ENCODE measurements around the gene CTNNA2.

Gene CTNNA2

GRCh38 chr2:80499095-80499494 is 986.2 kb downstream of the CTNNA2 start:
- DNase-seq (ENCODE audit: low read depth) = no peak

- DNase-seq (ENCODE audit: low read depth) = no peak
Measured at GRCh38 chr2:80501874-80502624, 989.2 kb downstream of the CTNNA2 start.

- no peak for DNase-seq (ENCODE audit: low read depth)
Measured at GRCh38 chr2:80506563-80506962, 993.7 kb downstream of the CTNNA2 start.

GRCh38 chr2:80510716-80511115 is 997.9 kb downstream of the CTNNA2 start:
- DNase-seq (ENCODE audit: low read depth) = no peak

- no peak for DNase-seq (ENCODE audit: low read depth)
Measured at GRCh38 chr2:80515964-80516363, 1003.1 kb downstream of the CTNNA2 start.

- DNase-seq (ENCODE audit: low read depth) = no peak
Measured at GRCh38 chr2:80517316-80517715, 1004.5 kb downstream of the CTNNA2 start.

- DNase-seq (ENCODE audit: low read depth) = no peak
Measured at GRCh38 chr2:80519121-80519643, 1006.3 kb downstream of the CTNNA2 start.

GRCh38 chr2:80519699-80520291 is 1006.9 kb downstream of the CTNNA2 start:
- no peak for DNase-seq (ENCODE audit: low read depth)

- no peak for DNase-seq (ENCODE audit: low read depth)
Measured at GRCh38 chr2:80525152-80525551, 1012.3 kb downstream of the CTNNA2 start.

- DNase-seq (ENCODE audit: low read depth) = no peak
Measured at GRCh38 chr2:80527119-80527518, 1014.3 kb downstream of the CTNNA2 start.

- DNase-seq (ENCODE audit: low read depth) = no peak
Measured at GRCh38 chr2:80529466-80530165, 1016.8 kb downstream of the CTNNA2 start.

GRCh38 chr2:80530442-80531064 is 1017.7 kb downstream of the CTNNA2 start:
- no peak for DNase-seq (ENCODE audit: low read depth)

GRCh38 chr2:80531319-80531718 is 1018.5 kb downstream of the CTNNA2 start:
- DNase-seq (ENCODE audit: low read depth) = no peak

- DNase-seq (ENCODE audit: low read depth) = no peak
Measured at GRCh38 chr2:80545420-80546210, 1032.8 kb downstream of the CTNNA2 start.

- DNase-seq (ENCODE audit: low read depth) = no peak
Measured at GRCh38 chr2:80546766-80547165, 1033.9 kb downstream of the CTNNA2 start.

GRCh38 chr2:80547344-80547743 is 1034.5 kb downstream of the CTNNA2 start:
- DNase-seq (ENCODE audit: low read depth) = no peak

GRCh38 chr2:80548469-80548868 is 1035.6 kb downstream of the CTNNA2 start:
- DNase-seq (ENCODE audit: low read depth) = no peak

- no peak for DNase-seq (ENCODE audit: low read depth)
Measured at GRCh38 chr2:80549901-80550300, 1037.0 kb downstream of the CTNNA2 start.

GRCh38 chr2:80560326-80560725 is 1047.5 kb downstream of the CTNNA2 start:
- DNase-seq (ENCODE audit: low read depth) = no peak

GRCh38 chr2:80568011-80568410 is 1055.2 kb downstream of the CTNNA2 start:
- no peak for DNase-seq (ENCODE audit: low read depth)

- DNase-seq (ENCODE audit: low read depth) = no peak
Measured at GRCh38 chr2:80573167-80573566, 1060.3 kb downstream of the CTNNA2 start.

GRCh38 chr2:80573950-80574349 is 1061.1 kb downstream of the CTNNA2 start:
- no peak for DNase-seq (ENCODE audit: low read depth)

Data from stimulated activated CD8-positive, alpha-beta memory T cell treated with anti-CD3 and anti-CD28 coated beads, Interleukin-7, amount 100 ng/mL, for 24 hours (primary cell).